Measurements from ENCODE around the gene SASH1.

- TF ChIP-seq, protein P1, sequence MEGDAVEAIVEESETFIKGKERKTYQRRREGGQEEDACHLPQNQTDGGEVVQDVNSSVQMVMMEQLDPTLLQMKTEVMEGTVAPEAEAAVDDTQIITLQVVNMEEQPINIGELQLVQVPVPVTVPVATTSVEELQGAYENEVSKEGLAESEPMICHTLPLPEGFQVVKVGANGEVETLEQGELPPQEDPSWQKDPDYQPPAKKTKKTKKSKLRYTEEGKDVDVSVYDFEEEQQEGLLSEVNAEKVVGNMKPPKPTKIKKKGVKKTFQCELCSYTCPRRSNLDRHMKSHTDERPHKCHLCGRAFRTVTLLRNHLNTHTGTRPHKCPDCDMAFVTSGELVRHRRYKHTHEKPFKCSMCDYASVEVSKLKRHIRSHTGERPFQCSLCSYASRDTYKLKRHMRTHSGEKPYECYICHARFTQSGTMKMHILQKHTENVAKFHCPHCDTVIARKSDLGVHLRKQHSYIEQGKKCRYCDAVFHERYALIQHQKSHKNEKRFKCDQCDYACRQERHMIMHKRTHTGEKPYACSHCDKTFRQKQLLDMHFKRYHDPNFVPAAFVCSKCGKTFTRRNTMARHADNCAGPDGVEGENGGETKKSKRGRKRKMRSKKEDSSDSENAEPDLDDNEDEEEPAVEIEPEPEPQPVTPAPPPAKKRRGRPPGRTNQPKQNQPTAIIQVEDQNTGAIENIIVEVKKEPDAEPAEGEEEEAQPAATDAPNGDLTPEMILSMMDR (conservative IDR thresholded peaks at IDR 0.05 in 1 of 2, IDR thresholded peaks at IDR 0.05 in 1 of 2; ENCODE audit: low read depth in 1 of 2, low read length in 2 of 2), result no peak
- TF ChIP-seq EZH2 (IDR thresholded peaks at IDR 0.05; ENCODE audit: low read length, missing control alignments), result no peak
Measured at GRCh38 chr6:148465670-148466069, 123.0 kb downstream of the SASH1 start.
